Activated CD4-positive, alpha-beta T cell treated with anti-CD3 and anti-CD28 coated beads for 1 hour (primary cell): ENCODE measurements around the gene SPRYD3.
"Not testable (repeated sequence)": the region's sequence is repeated elsewhere in the genome, so short reads cannot be mapped to it uniquely, and the experiment has no call there.

Experiments used
- DNase-seq: peaks from one replicate; pipeline ENCODE4 v3.0.0-alpha.2; 2020

SPRYD3 gene, protein sequence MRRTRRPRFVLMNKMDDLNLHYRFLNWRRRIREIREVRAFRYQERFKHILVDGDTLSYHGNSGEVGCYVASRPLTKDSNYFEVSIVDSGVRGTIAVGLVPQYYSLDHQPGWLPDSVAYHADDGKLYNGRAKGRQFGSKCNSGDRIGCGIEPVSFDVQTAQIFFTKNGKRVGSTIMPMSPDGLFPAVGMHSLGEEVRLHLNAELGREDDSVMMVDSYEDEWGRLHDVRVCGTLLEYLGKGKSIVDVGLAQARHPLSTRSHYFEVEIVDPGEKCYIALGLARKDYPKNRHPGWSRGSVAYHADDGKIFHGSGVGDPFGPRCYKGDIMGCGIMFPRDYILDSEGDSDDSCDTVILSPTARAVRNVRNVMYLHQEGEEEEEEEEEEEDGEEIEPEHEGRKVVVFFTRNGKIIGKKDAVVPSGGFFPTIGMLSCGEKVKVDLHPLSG

DNA sequence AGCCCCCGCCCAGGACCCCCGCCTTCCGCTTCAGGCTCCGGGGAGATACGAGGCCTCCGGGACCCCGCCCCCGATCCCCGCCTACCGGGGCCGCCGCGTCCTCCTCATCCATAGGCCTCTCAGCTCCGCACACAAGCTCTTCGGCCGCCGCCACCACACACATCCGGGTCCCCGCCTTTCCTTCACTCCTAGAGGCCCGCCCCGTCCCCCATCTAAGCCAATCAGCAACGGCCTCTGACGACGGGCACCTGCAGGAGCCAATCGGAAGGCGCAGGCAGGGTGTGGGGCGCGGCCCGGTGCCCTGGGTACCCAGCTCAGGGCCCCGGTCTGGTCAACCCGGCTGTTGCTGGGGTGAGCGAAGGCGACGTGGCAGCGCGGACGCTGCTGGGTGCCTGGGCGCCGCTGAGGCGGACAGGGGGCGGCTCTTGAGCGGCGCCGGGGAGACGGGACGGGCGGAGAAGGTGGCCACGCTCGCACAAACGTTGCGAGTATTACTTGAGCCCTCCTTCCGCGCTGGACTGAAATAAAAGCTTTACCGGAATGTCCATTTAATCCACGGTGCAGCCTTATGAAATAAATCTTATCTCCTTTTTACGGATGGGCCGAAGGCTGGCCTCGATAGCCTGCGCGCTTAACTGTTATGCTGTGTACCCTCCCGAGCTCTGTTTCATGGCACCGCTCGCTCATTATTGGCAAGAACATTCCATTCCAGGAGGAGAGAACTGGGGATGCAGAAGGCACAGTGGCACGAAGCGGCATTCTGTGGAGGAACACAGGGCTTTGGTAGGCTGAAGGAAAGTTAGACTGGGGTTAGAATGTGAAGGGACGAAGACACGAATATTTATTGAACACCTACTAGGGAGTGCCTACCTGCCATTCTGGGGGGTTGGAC, at the start of gene SPRYD3:
SPRYD3 (minus strand) TSS at position 165 of the 892 bp plus-strand sequence; CDS start at position 108, 57 bp downstream.
- DNase-seq = peak; percentile 94

DNA sequence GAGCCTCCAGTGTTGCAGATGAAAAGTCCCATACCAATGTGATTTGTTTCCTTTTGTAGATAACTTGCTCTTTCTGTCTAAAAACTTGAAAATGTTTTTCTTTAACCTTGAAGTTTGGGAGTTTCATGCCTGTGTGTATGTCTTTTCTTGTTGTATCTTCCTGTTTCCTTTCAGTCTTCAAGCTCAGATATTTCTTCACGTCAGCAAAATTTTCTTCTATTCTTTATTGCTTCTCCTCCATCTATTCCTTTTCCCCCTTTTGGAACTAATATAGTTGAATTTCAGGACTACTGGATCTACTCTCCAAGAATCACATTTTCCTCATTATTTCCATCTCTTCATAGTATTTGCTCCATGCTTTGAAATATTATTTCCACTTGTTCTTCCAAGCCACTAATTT, 48.0 kb upstream of the SPRYD3 start:
- no peak for DNase-seq

DNA sequence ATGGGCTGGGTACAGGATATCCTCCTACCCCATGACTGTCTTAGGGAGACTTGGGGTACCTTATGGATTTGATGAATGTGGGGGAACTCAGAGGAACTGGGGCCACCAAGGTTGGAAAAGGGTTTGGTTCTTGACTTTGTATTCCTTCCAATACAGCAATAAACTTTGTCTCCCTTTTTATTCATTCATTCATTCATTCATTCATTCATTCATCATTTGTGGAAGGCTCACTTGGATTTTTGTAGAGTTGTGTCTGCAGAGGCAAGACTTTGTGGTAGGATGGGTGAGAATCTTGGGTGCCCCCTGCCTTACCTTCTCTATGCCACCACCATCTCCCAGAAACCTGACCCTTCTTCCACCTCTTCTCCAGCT, 45.1 kb upstream of the SPRYD3 start:
- DNase-seq = no peak

DNA sequence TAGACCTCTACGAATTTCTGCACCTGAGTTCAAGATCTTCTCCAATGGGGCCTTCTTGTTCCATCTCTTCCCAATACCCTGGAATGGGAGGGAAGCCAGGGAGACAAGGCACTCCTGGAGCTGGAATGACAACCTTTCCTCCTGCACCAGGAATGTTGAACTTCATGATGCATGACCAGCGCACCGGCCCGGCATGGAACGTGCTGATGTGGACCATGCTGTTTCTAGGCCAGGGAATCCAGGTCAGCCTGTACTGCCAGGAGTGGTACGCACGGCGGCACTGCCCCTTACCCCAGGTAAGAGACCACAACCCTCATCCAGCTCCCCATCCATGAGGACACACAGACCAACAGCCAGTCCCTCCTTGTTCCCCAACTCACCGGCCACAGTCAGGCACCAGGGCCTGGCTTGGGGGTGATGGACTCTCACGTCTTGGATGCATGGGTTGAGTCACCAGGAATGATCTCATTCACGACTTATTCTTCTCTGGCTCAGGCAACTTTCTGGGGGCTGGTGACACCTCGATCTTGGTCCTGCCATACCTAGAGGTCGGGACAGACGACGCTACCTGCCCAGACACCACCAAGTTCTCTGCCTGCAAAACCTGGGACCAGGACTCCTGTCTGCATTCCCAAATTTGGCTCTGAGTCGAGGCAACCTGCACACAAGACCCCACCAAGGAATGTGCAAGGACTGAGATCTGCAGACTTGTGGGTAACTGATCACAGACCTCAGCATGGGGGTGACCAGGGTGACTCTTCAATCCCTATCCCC, 44.6 kb upstream of the SPRYD3 start:
- no peak for DNase-seq

DNA sequence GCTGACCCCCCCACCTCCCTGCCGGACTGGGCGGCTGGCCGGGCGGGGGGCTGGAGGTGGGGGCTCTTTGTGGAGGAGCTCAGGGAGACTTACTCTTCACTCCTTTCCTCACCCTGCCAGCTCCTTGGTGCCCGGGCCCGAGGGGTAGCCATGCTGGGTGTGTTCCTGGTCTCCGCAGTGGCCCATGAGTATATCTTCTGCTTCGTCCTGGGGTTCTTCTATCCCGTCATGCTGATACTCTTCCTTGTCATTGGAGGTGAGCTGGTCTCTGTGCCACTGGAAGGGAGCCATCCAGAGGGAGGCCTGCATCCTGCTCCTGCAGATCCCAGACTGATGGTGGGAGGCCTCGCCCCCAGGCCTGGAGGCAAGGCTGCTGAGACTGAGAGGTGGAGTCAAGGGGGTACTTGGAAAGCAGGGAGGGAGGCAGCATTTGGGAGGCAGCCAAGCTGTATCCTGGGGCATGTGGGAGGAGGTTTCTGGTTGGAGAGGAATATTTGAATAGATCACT, 43.8 kb upstream of the SPRYD3 start:
- DNase-seq = no peak

DNA sequence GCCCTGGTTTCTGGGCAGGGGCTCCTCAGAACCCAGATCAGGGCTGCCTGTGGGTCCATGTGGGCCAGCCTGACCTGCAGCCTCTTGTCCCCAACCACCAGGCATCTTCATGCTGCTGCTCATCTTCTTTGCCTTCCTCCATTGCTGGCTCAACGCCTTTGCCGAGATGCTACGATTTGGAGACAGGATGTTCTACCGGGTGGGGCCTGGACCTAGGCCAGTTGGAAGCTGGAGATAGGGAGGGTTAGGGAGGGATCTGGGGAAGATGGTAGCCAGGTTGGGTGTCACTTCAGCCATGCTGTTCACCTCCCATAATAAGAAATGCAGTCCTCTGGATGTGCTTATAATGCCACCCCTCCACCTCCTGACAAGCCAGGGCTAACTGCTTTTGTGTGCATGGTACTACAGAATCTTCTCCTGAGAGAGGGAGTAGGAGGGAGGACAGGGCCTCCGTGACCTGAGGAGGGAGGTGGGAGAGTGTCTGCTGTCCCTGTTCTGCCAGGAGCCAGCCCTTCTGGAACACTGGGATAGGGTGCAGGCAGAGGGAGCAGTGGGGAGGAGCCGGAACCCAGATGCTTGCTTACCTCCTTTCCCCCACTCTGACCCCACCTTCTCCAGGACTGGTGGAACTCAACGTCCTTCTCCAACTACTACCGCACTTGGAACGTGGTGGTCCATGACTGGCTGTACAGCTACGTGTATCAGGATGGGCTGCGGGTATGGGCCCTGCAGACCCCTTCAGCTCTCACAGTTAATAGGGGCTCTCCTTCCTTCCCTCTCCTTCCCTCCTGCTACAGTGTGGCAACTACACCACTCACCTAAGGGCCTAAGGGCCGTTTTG, 41.7 kb upstream of the SPRYD3 start:
- DNase-seq = no peak

DNA sequence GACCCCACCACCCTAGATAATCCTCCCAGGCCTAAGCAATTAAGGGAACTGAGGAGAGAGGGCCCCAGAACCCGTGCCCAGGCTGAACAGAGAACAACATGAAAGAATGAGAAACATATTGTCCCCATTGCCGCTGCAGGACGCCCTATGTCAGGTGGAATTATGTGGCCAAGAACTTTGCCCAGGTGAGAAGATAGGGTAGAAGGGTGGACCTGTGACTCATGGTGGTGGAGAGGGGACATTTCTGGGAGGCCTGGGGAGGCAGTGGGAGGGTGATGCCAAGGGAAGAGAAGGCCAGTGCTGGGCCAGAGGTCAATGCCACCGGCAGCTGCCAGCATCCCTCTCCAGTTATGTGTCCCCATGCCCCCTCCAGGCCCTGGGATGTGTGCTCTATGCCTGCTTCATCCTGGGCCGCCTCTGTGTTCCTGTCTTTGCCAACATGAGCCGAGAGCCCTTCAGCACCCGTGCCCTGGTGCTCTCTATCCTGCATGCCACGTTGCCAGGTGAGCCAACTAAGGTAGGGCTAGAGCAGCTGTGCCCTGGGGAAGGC, 39.6 kb upstream of the SPRYD3 start:
- no peak for DNase-seq

DNA sequence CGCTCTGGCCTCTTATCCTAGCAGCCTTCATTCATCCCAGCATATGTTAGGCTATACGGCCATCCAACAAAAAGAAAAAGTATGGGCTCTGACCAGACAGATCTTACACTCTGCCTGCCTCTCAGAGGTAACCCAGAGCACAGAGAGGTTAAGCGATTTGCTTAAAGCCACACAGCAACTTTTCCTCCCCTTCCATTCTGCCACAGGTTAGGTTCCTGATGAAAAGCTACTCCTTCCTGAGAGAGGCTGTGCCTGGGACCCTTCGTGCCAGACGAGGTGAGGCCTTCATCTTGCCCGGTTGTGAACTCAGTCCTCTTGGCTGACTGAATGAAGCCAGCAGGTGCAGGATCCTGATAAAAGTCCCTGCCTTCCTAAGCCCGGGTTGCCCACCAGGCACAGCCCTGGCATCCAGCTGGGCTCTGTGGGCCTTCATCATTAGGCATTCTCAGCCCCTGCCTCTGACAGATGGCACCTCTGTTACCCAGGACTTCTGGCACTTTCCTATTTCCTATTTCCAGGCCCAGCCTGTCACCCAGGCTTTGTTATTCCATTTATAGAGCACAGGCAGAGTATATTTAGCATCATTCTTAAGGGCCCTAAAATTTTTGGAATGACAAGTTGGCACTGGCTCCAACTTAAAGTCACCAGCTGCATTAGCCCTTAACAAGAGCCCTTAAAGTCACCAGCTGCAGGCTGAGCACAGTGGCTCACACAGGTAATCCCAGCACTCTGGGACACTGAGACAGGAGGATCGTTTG, 36.9 kb upstream of the SPRYD3 start:
- no peak for DNase-seq

DNA sequence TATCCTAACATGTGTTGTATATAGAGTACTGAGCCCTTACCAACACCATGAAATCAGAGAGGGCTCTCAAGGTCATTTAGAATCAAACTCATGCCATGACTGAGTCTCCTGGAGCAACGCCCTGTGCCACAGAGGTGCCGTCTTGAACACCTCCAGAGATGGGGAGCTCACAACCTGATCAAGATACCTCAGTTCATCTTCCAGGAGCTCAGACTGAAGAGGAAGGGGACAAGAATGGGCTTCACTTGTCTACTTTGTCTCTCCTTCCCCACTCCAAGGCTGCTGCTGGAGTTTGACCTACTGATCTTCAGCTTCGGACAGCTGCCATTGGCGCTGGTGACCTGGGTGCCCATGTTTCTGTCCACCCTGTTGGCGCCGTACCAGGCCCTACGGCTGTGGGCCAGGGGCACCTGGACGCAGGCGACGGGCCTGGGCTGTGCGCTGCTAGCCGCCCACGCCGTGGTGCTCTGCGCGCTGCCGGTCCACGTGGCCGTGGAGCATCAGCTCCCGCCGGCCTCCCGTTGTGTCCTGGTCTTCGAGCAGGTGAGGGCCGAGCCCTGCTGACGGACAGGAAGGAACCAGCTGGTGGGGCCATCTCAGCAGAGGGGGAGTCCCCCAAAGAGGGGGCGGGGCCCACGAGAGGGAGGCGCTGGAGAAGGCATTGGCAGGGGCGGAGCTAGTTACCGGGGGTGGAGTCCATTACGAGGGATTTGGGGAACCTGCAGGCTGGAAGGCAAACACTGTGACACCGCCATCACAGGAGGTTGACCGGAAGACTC, 36.1 kb upstream of the SPRYD3 start:
- DNase-seq = no peak

DNA sequence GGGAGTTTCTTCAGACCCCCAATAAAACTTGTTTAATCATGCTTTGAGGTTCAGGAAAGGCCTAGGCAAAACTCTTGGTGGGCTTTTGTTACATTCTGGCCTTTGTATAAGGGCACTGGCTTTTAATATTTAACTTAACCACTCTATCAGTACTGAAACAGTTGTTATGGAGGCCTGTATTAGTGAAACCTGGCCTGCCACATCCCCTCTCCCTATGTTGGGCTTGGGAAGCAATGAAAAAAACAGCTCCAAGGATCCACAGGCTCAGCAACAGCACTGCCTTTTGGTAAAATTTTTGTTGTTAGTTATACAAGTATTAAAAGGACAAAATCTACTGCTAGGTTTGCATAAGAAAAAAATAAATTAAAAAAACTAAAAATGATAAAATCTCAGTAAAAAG, 34.8 kb upstream of the SPRYD3 start:
- DNase-seq = no peak

DNA sequence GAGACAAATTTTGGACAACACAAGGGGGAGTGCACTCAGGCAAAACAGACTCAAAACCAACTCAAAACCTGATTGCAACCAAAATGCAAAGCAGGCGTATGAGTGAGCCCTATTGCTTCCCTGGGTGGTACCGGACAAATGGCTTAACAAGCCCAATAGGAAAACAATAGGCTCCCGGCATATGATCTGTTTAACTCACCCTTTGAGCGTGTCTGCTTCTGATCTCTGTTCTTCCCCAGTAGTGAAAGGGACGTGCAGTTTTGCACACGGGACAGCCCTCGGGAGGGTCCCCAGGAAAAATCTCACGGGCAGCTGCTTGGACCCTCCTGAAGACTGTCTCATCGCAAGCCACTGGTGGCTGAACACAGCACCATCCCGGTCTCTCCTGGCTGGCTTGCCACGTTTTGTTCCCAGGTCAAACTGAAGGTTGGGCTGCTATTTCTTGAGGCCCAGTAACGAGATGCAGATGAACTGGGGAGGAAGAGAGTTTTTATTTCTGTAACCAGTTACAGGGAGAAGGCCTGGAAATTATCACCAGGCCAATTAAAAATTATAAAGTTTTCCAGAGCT, 34.0 kb upstream of the SPRYD3 start:
- no peak for DNase-seq

DNA sequence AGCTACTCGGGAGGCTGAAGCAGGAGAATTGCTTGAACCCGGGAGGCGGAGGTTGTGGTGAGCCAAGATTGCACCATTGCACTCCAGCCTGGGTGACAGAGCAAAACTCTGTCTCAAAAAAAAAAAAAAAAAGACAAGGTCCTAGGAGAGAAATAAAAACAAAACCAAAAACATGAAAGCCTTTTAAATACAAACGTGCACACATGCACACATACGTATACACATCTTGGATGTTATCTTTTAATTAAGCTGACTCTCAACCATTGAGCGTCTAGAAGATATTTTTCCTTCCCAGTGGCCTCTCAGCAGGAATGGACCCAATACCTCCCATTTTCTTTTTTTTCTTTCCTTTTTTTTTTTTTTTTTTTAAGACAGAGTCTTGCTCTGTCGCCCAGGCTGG, 33.2 kb upstream of the SPRYD3 start:
- DNase-seq = not testable (repeated sequence)

DNA sequence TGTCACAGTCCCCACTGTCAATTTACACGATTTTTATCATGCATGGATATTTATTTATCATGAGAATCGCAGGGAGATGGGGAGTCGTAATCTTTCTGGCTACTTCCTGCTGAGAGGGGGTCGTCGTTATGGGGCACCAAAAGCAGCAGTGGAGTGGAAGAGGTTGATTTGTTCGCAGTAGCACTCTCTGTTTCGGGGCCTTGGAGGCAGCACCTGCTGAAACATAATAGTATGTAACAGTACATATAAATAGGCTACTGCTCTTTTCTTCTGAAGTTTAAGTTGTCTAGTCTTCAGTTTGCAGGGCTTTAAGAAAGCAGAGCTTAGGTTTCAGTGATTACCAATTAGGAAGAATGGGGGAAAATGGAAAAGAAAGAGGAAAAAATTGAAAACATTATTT, 27.9 kb upstream of the SPRYD3 start:
- no peak for DNase-seq

DNA sequence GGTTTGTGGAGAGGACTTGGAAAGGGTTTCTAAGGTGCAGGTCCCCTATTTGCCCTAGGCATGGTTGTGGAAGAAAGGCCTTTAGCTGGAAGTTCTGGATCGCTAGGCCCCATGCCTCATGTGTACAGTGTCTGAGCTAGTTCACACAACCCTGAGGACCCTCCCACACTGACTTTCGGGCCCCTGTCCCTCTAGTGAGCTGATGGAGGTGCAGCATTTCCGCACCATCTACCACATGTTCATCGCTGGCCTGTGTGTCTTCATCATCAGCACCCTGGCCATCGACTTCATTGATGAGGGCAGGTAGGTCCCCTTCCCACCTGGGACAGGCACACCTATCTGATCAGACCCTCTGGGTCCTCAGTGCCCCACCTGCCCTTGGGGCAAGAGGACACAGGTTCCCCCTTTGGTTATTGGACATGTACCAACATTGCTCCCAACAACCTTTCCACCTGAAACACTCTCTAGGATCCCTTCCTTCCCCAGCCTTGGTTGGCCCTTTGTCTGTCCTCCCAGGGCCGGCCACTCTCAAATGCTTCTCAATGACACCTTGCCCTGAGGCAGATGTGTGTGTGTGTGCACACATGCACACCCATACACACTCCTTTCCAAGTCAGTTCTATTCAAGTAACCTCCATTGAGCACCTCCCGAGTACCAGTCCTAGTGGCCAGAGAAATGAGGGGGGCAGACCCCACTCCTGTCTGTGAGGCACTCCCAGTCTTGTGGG, 26.7 kb upstream of the SPRYD3 start:
- DNase-seq = no peak

DNA sequence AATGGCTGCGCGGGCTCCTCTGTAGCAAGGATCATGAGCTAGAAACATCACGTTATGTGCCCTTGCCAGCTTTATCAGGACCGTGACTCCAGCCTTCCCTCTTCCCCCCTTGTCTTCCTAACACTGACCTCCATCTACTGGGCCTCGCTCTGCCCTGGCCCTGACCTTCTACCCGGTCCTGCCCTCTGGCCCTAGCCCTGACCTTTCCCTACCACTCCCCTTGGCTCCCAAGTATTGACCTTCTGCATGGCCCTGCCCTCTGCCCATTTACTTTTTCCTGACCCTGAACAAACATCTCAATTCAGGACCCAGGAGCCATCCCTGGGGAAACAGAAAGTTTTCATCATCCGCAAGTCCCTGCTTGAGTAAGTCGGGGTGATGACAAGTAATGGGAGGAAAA, 26.1 kb upstream of the SPRYD3 start:
- no peak for DNase-seq

DNA sequence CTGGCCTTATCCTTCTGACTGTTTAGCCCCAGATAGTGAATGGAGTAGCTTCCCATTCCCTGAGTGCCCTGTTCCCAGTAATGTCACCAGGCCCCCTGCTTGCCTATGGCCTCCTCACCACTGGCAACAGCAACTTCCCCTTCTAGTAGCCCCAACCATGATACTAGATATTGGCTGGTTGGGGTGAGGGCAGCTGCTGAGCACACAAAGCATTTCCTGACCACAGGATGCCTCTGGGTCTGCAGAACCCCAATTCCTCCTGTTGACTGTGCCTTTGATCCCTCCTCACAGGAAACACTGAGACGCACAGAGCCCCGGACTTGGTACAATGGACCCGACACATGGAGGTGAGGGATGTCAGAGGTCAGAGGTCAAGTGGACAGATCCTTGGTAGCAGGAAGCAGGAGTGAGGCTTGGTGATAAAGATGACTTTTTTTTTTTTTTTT, 24.7 kb upstream of the SPRYD3 start:
- DNase-seq = no peak

DNA sequence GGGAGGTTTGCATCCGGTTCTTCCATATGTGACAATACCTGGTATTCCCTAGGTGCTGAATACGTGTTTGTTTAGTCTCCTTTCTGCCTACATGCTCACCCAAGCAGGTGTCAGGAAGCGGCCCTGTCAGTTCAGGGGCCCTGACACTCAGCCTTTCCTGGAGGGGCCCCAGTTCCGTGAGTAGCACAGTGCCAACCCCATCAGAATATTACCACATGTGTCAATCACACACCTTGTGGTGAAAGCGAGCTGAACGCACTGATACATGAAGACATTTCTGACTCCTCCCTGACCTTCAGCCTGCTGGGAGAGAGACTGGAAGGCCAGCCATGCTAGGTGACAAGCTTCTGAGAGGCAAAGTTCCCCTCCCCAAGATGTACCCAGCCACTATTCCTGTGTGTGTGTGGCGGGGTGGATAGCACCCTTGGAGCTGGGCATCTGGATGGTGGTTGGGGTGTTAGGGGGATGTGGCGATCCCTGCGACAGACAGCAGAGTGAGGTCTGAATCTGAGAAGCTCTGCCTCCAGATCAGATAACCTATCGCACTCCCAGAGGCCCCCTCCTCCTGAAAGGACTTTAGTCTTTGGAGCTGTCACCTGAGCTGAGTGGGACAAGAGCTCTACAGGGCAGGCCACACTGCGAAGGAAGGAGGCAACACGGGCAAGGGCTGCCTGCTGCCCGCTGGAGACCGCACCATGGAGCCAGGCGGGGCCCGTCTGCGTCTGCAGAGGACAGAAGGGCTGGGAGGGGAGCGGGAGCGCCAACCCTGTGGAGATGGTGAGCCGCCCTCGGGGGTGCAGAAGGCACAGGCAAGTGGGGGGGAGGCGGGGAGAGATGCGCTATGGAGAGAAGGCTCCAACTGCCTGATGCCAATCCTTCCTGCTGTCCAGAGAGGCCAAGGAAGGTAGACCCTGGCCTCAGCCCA, 24.0 kb upstream of the SPRYD3 start, which contains the start of gene SOAT2:
SOAT2 (plus strand) TSS at position 604 of the 925 bp plus-strand sequence; CDS start at position 696, 92 bp downstream.
- no peak for DNase-seq
